DMS114 treated with DMSO at 0.1 percent for 48 hours (cell line): ENCODE measurements around the gene CDH3.

ENCODE experiments used
- DNase-seq: peaks from one replicate; lab custom pipeline; 2025; ENCODE audit not compliant: unreplicated experiment; lab: John Stamatoyannopoulos, UW

The CDH3 gene

GRCh38 chr16:68646953-68647659 lies 2.0 kb downstream of the CDH3 start:
- no peak for DNase-seq

GRCh38 chr16:68651136-68651535 lies 6.0 kb downstream of the CDH3 start:
- no peak for DNase-seq

GRCh38 chr16:68652659-68653058 lies 7.5 kb downstream of the CDH3 start:
- no peak for DNase-seq

GRCh38 chr16:68655806-68656205 lies 10.7 kb downstream of the CDH3 start:
- no peak for DNase-seq

- DNase-seq = no peak
Observed at GRCh38 chr16:68656751-68657150, 11.6 kb downstream of the CDH3 start.

- DNase-seq = no peak
Observed at GRCh38 chr16:68658341-68658973, 13.3 kb downstream of the CDH3 start.

GRCh38 chr16:68658974-68659360 lies 13.9 kb downstream of the CDH3 start:
- no peak for DNase-seq

GRCh38 chr16:68659412-68660358 lies 14.6 kb downstream of the CDH3 start:
- no peak for DNase-seq

GRCh38 chr16:68660359-68660795 lies 15.3 kb downstream of the CDH3 start:
- DNase-seq = no peak

GRCh38 chr16:68662035-68662434 lies 16.9 kb downstream of the CDH3 start:
- no peak for DNase-seq

- DNase-seq = no peak
Observed at GRCh38 chr16:68664297-68664696, 19.2 kb downstream of the CDH3 start.

GRCh38 chr16:68665501-68665900 lies 20.4 kb downstream of the CDH3 start:
- DNase-seq = no peak

- DNase-seq = no peak
Observed at GRCh38 chr16:68668266-68668665, 23.2 kb downstream of the CDH3 start.

- no peak for DNase-seq
Observed at GRCh38 chr16:68676113-68676860, 31.2 kb downstream of the CDH3 start.

- no peak for DNase-seq
Observed at GRCh38 chr16:68681038-68681437, 35.9 kb downstream of the CDH3 start.

GRCh38 chr16:68685685-68686478 lies 40.8 kb downstream of the CDH3 start:
- DNase-seq = no peak

- DNase-seq = no peak
Observed at GRCh38 chr16:68686905-68687304, 41.8 kb downstream of the CDH3 start.

- no peak for DNase-seq
Observed at GRCh38 chr16:68689921-68690320, 44.8 kb downstream of the CDH3 start.

GRCh38 chr16:68695575-68695974 lies 50.5 kb downstream of the CDH3 start:
- no peak for DNase-seq

- no peak for DNase-seq
Observed at GRCh38 chr16:68696514-68696913, 51.4 kb downstream of the CDH3 start.
